T-helper 2 cell treated with Interferon-gamma antibody and Interleukin-4, amounts not matched to agents 5 μg/mL and 100 μg/mL, for 36 hours (primary cell): ENCODE measurements around the gene DYSF.

ENCODE experiments used
- DNase-seq: peaks from one replicate; pipeline ENCODE4 v3.0.0; 2021; ENCODE audit warnings: low spot score
- H3K27ac Mint-ChIP-seq: one replicate; pipeline ENCODE4 v1.8.0; 2021; ENCODE audit warnings: mild to moderate bottlenecking, mixed read lengths
- H3K27me3 Mint-ChIP-seq: one replicate; pipeline ENCODE4 v1.8.0; 2021; ENCODE audit warnings: low read depth, mixed read lengths
- H3K36me3 Mint-ChIP-seq: one replicate; pipeline ENCODE4 v1.8.0; 2021; ENCODE audit warnings: low read depth, mixed read lengths
- H3K4me1 Mint-ChIP-seq: one replicate; pipeline ENCODE4 v1.8.0; 2021; ENCODE audit warnings: low read depth, mixed read lengths
- H3K4me3 Mint-ChIP-seq: one replicate; pipeline ENCODE4 v1.8.0; 2022; ENCODE audit warnings: mild to moderate bottlenecking, moderate library complexity, mixed read lengths
- H3K9me3 Mint-ChIP-seq: one replicate; pipeline ENCODE4 v1.8.0; 2021; ENCODE audit warnings: mixed read lengths

DYSF gene

GRCh38 chr2:71449343-71449742, 4.0 kb upstream of the DYSF start:
- H3K4me3 Mint-ChIP-seq: no peak overlapping the region
- no peak overlapping the region for H3K27ac Mint-ChIP-seq
- peaks cover 34% of the 10 kb centered on the region for H3K27me3 Mint-ChIP-seq
- no peak for DNase-seq
- peaks cover 6% of the 10 kb centered on the region for H3K4me1 Mint-ChIP-seq
- no peaks in the 10 kb centered on the region for H3K9me3 Mint-ChIP-seq
- H3K36me3 Mint-ChIP-seq: no peaks in the 10 kb centered on the region

GRCh38 chr2:71451705-71452104, 1.7 kb upstream of the DYSF start:
- no peak overlapping the region for H3K4me3 Mint-ChIP-seq
- peaks cover 50% of the 10 kb centered on the region for H3K27me3 Mint-ChIP-seq

GRCh38 chr2:71452565-71452964, 796 bp upstream of the DYSF start:
- no peaks in the 10 kb centered on the region for H3K9me3 Mint-ChIP-seq
- H3K27me3 Mint-ChIP-seq: peaks cover 50% of the 10 kb centered on the region
- H3K4me1 Mint-ChIP-seq: peaks cover 6% of the 10 kb centered on the region
- no peaks in the 10 kb centered on the region for H3K36me3 Mint-ChIP-seq
- H3K27ac Mint-ChIP-seq: no peak overlapping the region
- no peak overlapping the region for H3K4me3 Mint-ChIP-seq
- DNase-seq: no peak

More at GRCh38 chr2:71451705-71452104, 1.7 kb upstream of the DYSF start:
- no peak overlapping the region for H3K27ac Mint-ChIP-seq
- no peaks in the 10 kb centered on the region for H3K9me3 Mint-ChIP-seq
- no peaks in the 10 kb centered on the region for H3K36me3 Mint-ChIP-seq
- peaks cover 6% of the 10 kb centered on the region for H3K4me1 Mint-ChIP-seq
- no peak for DNase-seq

- peaks cover 50% of the 10 kb centered on the region for H3K27me3 Mint-ChIP-seq
- H3K27ac Mint-ChIP-seq: no peak overlapping the region
- no peak overlapping the region for H3K4me3 Mint-ChIP-seq
- H3K36me3 Mint-ChIP-seq: no peaks in the 10 kb centered on the region
- DNase-seq: no peak
- no peaks in the 10 kb centered on the region for H3K9me3 Mint-ChIP-seq
- peaks cover 4% of the 10 kb centered on the region for H3K4me1 Mint-ChIP-seq
These were observed 1.1 kb downstream of the DYSF start for GRCh38 chr2:71454221-71455010.

- H3K4me1 Mint-ChIP-seq: peaks cover 4% of the 10 kb centered on the region
- no peaks in the 10 kb centered on the region for H3K36me3 Mint-ChIP-seq
- no peak overlapping the region for H3K4me3 Mint-ChIP-seq
- H3K27ac Mint-ChIP-seq: no peak overlapping the region
- peaks cover 47% of the 10 kb centered on the region for H3K27me3 Mint-ChIP-seq
- no peaks in the 10 kb centered on the region for H3K9me3 Mint-ChIP-seq
- no peak for DNase-seq
These were observed 1.8 kb downstream of the DYSF start for GRCh38 chr2:71455011-71455740.

- Mint-ChIP-seq H3K27me3 (peaks cover 44% of the 10 kb centered on the region), H3K4me1 (peaks cover 4% of the 10 kb centered on the region), H3K9me3 (no peaks in the 10 kb centered on the region), H3K27ac (no peak overlapping the region), H3K36me3 (no peaks in the 10 kb centered on the region), H3K4me3 (no peak overlapping the region)
- DNase-seq: no peak
These were observed 2.6 kb downstream of the DYSF start for GRCh38 chr2:71455741-71456569.

- H3K4me1 Mint-ChIP-seq: peaks cover 4% of the 10 kb centered on the region
- H3K27ac Mint-ChIP-seq: no peak overlapping the region
- H3K4me3 Mint-ChIP-seq: no peak overlapping the region
- H3K27me3 Mint-ChIP-seq: peaks cover 40% of the 10 kb centered on the region
- no peaks in the 10 kb centered on the region for H3K36me3 Mint-ChIP-seq
- DNase-seq: no peak
- H3K9me3 Mint-ChIP-seq: no peaks in the 10 kb centered on the region
These were observed 3.3 kb downstream of the DYSF start for GRCh38 chr2:71456617-71457016.

GRCh38 chr2:71457123-71457915, 4.0 kb downstream of the DYSF start:
- H3K27ac Mint-ChIP-seq: no peak overlapping the region
- H3K36me3 Mint-ChIP-seq: no peaks in the 10 kb centered on the region
- H3K27me3 Mint-ChIP-seq: peaks cover 34% of the 10 kb centered on the region
- no peaks in the 10 kb centered on the region for H3K9me3 Mint-ChIP-seq
- peaks cover 3% of the 10 kb centered on the region for H3K4me1 Mint-ChIP-seq
- H3K4me3 Mint-ChIP-seq: no peak overlapping the region
- no peak for DNase-seq

GRCh38 chr2:71457923-71458322, 4.6 kb downstream of the DYSF start:
- Mint-ChIP-seq H3K9me3 (no peaks in the 10 kb centered on the region), H3K4me1 (no peaks in the 10 kb centered on the region), H3K4me3 (no peak overlapping the region), H3K27me3 (peaks cover 28% of the 10 kb centered on the region), H3K36me3 (no peaks in the 10 kb centered on the region), H3K27ac (no peak overlapping the region)
- DNase-seq: no peak

- no peak for DNase-seq
- peaks cover 23% of the 10 kb centered on the region for H3K27me3 Mint-ChIP-seq
- no peaks in the 10 kb centered on the region for H3K4me1 Mint-ChIP-seq
- H3K9me3 Mint-ChIP-seq: no peaks in the 10 kb centered on the region
- H3K4me3 Mint-ChIP-seq: no peak overlapping the region
- H3K36me3 Mint-ChIP-seq: no peaks in the 10 kb centered on the region
- H3K27ac Mint-ChIP-seq: no peak overlapping the region
These were observed 5.2 kb downstream of the DYSF start for GRCh38 chr2:71458413-71459083.

GRCh38 chr2:71459084-71459431, 5.7 kb downstream of the DYSF start:
- Mint-ChIP-seq H3K4me1 (no peaks in the 10 kb centered on the region), H3K36me3 (no peaks in the 10 kb centered on the region), H3K27me3 (peaks cover 21% of the 10 kb centered on the region), H3K4me3 (no peak overlapping the region), H3K27ac (no peak overlapping the region), H3K9me3 (no peaks in the 10 kb centered on the region)
- no peak for DNase-seq

- no peak overlapping the region for H3K4me3 Mint-ChIP-seq
- H3K4me1 Mint-ChIP-seq: no peaks in the 10 kb centered on the region
- no peak for DNase-seq
- H3K27me3 Mint-ChIP-seq: peaks cover 12% of the 10 kb centered on the region
- H3K9me3 Mint-ChIP-seq: no peaks in the 10 kb centered on the region
- H3K36me3 Mint-ChIP-seq: no peaks in the 10 kb centered on the region
- H3K27ac Mint-ChIP-seq: no peak overlapping the region
These were observed 6.7 kb downstream of the DYSF start for GRCh38 chr2:71460056-71460455.
